Stimulated activated CD8-positive, alpha-beta memory T cell treated with anti-CD3 and anti-CD28 coated beads, Interleukin-4, amount 100 ng/mL, for 1 hour (primary cell): Measurements from ENCODE around the gene CHST9.
"Not testable (repeated sequence)": the region's sequence is repeated elsewhere in the genome, so short reads cannot be mapped to it uniquely, and the experiment has no call there.

Experiments used
- DNase-seq, 2 donors: peaks; one replicate each; pipeline ENCODE4 v3.0.0-alpha.2; 2020; ENCODE audit warnings: low read depth in 2 of 2, low spot score in 1 of 2

Gene CHST9, protein sequence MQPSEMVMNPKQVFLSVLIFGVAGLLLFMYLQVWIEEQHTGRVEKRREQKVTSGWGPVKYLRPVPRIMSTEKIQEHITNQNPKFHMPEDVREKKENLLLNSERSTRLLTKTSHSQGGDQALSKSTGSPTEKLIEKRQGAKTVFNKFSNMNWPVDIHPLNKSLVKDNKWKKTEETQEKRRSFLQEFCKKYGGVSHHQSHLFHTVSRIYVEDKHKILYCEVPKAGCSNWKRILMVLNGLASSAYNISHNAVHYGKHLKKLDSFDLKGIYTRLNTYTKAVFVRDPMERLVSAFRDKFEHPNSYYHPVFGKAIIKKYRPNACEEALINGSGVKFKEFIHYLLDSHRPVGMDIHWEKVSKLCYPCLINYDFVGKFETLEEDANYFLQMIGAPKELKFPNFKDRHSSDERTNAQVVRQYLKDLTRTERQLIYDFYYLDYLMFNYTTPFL

GRCh38 chr18:27185025-27185763, at the start of gene CHST9:
Gene CHST9, minus strand, starts transcription at chr18:27185308. Its CDS starts 42,499 bp downstream, at chr18:27142809.
- no peak for DNase-seq

- DNase-seq = not testable (repeated sequence)
Observed at GRCh38 chr18:27232355-27232754, 47.2 kb upstream of the CHST9 start.

DNA sequence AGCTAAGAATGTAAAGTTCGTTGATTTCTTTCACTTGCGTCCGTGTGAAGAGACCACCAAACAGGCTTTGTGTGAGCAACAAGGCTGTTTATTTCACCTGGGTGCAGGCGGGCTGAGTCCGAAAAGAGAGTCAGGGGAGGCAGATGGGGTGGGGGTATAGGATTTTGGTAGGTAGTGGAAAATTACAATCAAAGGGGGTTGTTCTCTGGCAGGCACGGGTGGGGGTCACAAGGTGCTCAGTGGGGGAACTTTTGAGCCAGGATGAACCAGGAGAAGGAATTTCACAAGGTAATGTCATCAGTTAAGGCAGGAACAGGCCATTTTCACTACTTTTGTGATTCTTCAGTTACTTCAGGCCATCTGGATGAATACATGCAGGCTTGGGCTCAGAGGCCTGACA, 46.6 kb upstream of the CHST9 start:
- DNase-seq = not testable (repeated sequence)

DNA sequence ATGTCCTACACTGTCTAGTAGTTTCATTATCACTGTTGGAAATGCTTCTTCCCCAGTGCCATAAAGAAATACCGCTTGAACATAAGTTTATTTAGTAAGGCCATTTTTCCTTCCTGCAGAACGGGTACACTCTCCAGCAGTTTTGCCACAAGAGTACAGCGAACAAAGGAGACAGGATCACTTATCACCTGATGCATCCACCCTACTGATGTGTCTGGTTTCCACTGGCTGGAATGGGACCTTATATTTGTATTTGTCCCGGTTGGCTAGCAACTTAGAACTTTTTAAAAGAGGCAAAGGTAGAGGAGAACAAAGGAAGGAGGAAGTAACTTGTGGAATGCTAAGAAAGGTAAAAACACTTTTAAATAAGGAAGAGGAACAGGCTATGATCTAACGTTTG, 46.1 kb upstream of the CHST9 start:
- not testable (repeated sequence) for DNase-seq

DNA sequence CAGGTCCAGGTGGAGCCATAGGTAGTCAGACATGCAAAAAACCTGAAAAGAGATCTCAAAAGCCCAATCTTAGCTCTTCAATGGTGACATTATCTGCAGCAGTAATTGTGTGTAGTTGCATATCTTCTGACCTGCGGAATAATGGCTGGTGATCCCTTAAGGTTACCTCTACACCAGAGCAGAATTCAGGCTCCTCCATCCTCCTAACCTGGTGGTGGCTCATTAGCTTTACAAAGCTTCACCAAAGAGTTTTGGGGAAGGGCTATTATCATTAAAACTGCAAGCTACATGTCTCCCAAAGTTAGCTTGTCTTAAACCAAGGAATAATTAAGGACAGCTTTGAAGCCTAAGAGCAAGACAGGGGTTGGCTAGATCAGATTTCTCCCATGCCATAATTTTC, 42.6 kb upstream of the CHST9 start:
- no peak for DNase-seq

GRCh38 chr18:27226556-27227075, 41.5 kb upstream of the CHST9 start:
- no peak for DNase-seq

DNA sequence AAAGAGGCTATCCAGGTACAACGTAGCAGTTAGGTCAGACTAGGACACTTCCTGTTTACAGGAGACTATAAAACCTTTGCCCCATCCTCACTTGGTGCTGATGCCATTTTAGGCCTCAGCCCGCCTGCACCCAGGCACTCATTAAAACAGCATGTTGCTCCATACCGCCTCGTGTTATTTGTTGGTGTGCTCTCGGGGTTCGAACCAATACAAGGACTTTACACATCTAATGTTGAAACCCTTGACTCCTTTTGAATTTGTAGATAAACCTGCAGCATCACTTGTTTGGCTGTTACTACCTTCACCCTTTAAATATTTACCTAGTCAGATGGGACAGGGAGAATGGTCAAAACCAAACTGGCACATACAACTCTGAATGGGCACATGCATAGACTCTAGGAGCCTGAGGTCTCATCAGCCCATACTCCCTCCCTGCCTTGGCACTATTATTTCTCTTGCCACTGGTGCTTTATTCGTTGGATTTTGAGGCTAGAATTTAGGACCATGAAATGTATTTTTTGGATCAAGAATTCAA, 40.9 kb upstream of the CHST9 start:
- DNase-seq = no peak

DNA sequence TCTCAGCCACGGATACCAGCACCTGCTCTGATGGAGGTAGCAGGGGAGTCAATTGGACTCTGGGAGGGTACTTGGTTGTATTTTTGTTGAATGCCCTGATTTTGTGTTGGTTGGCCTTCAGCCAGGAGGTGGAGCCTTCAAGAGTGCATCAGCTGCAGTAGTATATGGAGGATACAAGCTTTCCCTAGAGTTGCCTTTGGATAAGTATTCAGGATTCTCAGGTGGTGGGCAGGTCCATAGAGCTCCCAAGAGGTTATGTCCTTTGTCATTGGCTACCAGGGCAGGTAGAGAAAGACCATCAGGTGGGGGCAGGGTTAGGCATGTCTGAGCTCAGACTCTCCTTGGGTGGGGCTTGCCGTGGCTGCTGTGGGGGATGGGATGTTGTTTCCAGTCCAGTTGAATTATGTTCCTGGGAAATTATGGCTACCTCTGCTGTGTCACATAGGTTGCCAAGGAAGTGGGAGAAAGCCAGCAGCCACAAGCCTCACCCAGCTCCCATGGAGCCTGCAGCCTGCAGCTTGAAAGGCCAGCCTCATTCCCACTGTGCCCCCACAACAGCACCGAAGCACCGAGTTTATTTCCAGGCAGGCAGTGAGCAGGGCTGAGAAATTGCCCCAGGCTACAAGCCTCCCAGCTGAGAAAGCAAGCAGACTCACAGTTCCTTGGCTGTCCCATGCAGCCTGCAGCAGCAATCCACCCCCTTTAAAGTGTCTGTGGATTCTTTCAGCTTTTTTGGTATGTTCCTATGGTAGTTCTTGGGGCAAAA, 38.6 kb upstream of the CHST9 start:
- DNase-seq = no peak

DNA sequence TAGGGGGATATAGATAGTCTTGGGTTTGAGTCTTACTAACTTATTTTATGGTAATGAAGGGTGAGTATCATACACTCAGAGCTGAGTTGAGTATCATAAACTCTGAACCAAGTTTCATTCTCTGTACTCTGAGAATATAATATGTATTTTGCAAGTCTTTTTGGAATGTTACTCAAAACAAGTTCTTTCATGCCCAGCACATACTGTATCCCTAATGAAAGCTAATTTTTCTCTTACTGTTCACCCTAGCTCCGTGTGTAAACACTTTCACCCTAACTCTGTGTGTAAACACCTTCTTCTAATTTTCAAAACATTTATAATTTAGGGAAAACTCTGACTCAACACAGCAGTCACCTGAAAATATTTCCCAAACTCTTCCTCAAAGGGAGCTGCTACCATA, 29.7 kb upstream of the CHST9 start:
- DNase-seq = no peak

GRCh38 chr18:27213123-27213717, 28.1 kb upstream of the CHST9 start:
- DNase-seq = no peak

DNA sequence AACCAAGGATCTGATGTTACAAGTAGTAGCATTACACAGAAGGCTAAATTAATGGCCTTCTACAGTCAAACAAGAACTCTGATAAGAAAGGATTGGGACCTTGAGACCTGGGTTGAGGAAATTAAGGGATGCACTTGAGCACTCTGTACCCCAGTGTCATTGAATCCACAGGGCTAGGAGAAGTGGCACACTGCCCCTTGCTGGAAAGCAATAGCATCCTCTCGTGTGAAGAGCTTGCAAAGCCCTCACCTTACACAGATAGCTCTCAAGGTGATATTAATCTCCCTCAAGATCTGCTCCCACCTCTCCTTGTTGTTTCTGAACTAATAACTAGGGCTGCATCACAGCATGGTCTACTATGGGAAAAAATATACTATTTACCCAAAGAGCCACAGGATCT, 26.5 kb upstream of the CHST9 start:
- DNase-seq = no peak

DNA sequence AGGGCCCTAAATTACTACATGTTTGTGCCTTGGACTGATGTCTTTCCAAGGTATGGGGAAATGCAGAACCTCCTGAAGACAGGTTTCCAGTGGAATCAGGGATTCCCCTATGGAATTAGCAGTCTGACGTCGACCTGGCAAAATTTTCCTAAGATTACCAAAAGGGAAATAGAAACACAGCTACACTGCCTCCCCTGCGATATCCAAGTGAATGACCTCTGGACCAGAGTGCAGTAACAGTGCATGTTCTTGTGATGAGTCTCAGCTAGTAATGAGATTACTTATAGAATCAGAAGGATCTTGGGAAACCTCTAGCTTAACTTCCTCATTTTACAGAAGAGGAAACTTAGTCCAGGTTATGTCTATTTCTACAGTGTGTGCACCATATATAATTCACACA, 21.3 kb upstream of the CHST9 start:
- DNase-seq = no peak

GRCh38 chr18:27202741-27203140, 17.6 kb upstream of the CHST9 start:
- DNase-seq = no peak

DNA sequence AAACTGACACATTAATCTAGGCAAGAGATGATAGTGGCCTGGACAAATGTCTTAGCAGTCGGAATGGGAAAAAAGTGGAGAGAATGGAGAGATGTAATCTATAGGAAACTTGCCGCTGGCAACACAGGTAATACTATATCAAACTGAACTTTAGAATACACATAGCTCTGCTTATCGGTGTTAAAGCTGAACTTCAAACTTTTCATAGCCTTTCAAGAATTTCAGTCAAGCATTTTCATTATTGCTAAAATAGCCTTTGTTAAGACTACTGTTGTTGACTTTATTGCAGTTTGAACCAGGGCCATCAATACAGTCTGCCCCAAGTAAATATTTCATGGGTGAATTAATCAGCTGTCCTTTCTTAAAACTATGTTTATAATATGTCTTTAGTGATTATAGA, 12.9 kb upstream of the CHST9 start:
- no peak for DNase-seq

DNA sequence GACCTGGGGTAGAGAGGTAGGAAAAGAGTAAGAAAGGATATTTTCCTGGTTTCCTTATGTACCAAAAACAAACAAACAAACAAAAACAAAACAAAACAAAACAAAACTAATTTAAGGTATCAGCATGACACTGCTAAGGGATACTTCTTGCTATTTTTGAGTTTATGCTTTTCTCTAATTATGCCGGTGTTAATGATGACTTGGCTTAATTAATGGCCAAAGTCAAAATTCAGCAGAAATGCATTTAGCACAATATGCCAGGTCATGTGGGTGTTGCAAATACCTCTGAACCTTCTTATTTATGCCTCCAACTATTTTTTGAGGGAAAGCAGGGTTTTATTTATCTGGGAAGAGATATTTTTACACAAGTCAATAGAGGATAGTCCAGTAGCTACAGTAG, 3.2 kb upstream of the CHST9 start:
- DNase-seq = no peak

DNA sequence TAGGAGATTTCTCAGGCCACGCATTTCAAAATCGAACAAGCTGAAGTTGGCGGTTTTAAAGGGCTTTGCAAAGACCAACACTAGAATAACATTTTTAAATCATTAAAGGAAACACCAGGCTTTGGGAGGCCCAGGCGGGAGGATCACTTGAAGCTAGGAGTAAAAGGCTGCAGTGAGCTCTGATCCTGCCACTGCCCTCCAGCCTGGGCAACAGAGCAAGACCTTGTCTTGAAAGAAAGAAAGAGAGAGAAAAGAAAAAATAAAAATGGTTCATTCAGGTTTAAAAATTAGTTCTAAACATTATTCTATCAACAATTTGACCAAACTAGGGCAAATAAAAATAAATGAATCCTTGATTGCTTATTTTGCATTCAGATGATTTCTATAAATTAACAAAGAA, 789 bp upstream of the CHST9 start:
- DNase-seq = no peak

- DNase-seq = no peak
Observed at GRCh38 chr18:27184115-27185024, 738 bp downstream of the CHST9 start.

GRCh38 chr18:27181726-27182125, 3.4 kb downstream of the CHST9 start:
- no peak for DNase-seq

GRCh38 chr18:27178424-27178823, 6.7 kb downstream of the CHST9 start:
- DNase-seq = no peak

DNA sequence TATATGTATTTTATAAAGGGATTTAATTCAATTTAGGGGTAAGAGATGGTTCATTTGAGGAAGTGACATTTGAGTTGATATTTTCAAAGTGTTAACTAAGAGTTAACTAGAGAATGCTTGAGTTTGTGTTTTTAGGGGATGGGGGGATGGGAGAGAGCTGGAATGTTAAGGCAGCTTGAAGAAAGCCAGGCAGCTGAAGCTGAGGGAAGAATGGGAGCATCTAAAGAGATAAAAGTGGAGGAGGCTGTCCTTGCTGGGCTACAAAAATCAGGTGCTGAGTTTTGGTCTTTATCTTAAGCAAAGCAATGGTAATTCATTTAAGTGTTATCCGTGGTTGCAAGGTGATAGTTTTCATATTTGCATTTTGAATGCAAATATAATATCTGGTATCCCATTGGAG, 9.2 kb downstream of the CHST9 start:
- no peak for DNase-seq
